Suprapubic skin (tissue), 4 donors: Measurements from ENCODE around the gene LAPTM5.

Source experiments
- CTCF ChIP-seq, 2 donors: fragments of 200-600 bp in 1 of 2; fragments of 450-650 bp in 1 of 2; sonication (generic) in 1 of 2; IDR thresholded peaks; one replicate each; pipeline ENCODE4 v1.5.1; 2016 to 2019; ENCODE audit warnings: antibody characterized with exemption in 2 of 2, mild to moderate bottlenecking in 1 of 2, moderate library complexity in 1 of 2
- POLR2A ChIP-seq, 2 donors: fragments of 450-650 bp; IDR thresholded peaks; one replicate each; pipeline ENCODE4 v1.6.1; 2017; ENCODE audit warnings: antibody characterized with exemption in 2 of 2, mild to moderate bottlenecking in 2 of 2, moderate library complexity in 2 of 2
- POLR2AphosphoS5 ChIP-seq, 3 donors: sonication (generic); formaldehyde crosslinking; IDR thresholded peaks; one replicate each; pipeline ENCODE4 v1.6.1; 2017; ENCODE audit warnings: antibody characterized with exemption in 3 of 3

- TF ChIP-seq CTCF (IDR thresholded peaks at IDR 0.05) = no peak
- TF ChIP-seq POLR2A (IDR thresholded peaks at IDR 0.05) = no peak
- no peak for TF ChIP-seq POLR2AphosphoS5 (IDR thresholded peaks at IDR 0.05)
Measured at GRCh38 chr1:30790850-30791778, 33.5 kb upstream of the LAPTM5 start.
